Heart right ventricle (tissue), 16 donors: ENCODE data around the gene MYPN. TPM values are rescaled to one million over a fixed set of nuclear protein-coding genes. Genes with fewer than 3 reads are reported as not detected.
A peak's percentile ranks its signal among the peaks of the same experiment; 100 is the strongest.

Source experiments
- ATAC-seq, 8 donors: fragments of 200-7000 bp; cut with Tn5 transposase; one replicate each; pipeline ENCODE4 v1.9.1; 2020; ENCODE audit warnings: mild to moderate bottlenecking in 8 of 8, moderate library complexity in 8 of 8, moderate number of reproducible peaks in 1 of 8
- DNase-seq, 2 donors: peaks; one replicate each; pipeline ENCODE4 v3.0.0-alpha.2; 2020
- H3K27ac ChIP-seq, 10 donors: fragments of 200-600 bp; sonication (generic) in 2 of 10; one replicate each; pipeline versions ENCODE4 v1.5.0 to v1.8.0; 2020 to 2022; ENCODE audit warnings: mild to moderate bottlenecking in 3 of 10
- H3K27me3 ChIP-seq, 7 donors: fragments of 200-600 bp; one replicate each; pipeline ENCODE4 v1.8.0; 2021 to 2022; ENCODE audit warnings: mild to moderate bottlenecking in 2 of 7
- H3K36me3 ChIP-seq, 9 donors: fragments of 200-600 bp; sonication (generic) in 1 of 9; one replicate each; pipeline versions ENCODE4 v1.5.0 to v1.8.0; 2020 to 2022; ENCODE audit warnings: mild to moderate bottlenecking in 2 of 9
- H3K4me1 ChIP-seq, 9 donors: fragments of 200-600 bp; sonication (generic) in 1 of 9; one replicate each; pipeline versions ENCODE4 v1.5.0 to v1.8.0; 2020 to 2022; ENCODE audit warnings: mild to moderate bottlenecking in 4 of 9
- H3K4me3 ChIP-seq, 10 donors: fragments of 200-600 bp; sonication (generic) in 2 of 10; one replicate each; pipeline versions ENCODE4 v1.5.0 to v1.8.0; 2020 to 2022; ENCODE audit warnings: mild to moderate bottlenecking in 7 of 10, moderate library complexity in 2 of 10
- H3K9me3 ChIP-seq, 11 donors: fragments of 200-600 bp in 10 of 11; sonication (generic) in 2 of 11; one replicate each; pipeline versions ENCODE4 v1.5.0 to v1.8.0; 2013 to 2022; ENCODE audit warnings: mild to moderate bottlenecking in 2 of 11, control low read depth in 1 of 11, moderate library complexity in 1 of 11
- WGBS, 2 donors: extraction: QIAGEN DNeasy Blood & Tissue Kit; methylation state at CpG; one replicate each; pipeline ENCODE4 v1.1.7; 2013; ENCODE audit warnings: inconsistent platforms in 1 of 2; 5-methylcytosine and 5-hydroxymethylcytosine counted together
- intact Hi-C, 10 donors: fragments of 100-400 bp; cut with DNase I; formaldehyde crosslinking; loops; one replicate each; pipeline versions ENCODE4 v1.11.1 to v1.14.2; 2022
- polyA plus RNA-seq, 2 donors: library from polyadenylated mRNA; stranded (reverse); fragments of 200-250 nt; gene quantifications; one replicate each; pipeline ENCODE4 v1.2.3, GENCODE V29; 2013
- total RNA-seq, 10 donors: library from RNA; stranded (reverse); fragmentation: NEBNext Ultra II Directional in 3 of 10; extraction: Animal tissue kit (Norgen Biotek cat#: 25700) in 3 of 10; gene quantifications; one replicate each; pipeline versions ENCODE4 v1.2.1 to v1.2.4, GENCODE V29; 2021 to 2023
- TF ChIP-seq, protein P1 (sequence below), 9 donors: fragments of 200-600 bp; sonication (generic) in 2 of 9; IDR thresholded peaks; one replicate each; pipeline versions ENCODE4 v1.5.0 to v1.8.0; 2021 to 2022; ENCODE audit warnings: antibody characterized with exemption in 9 of 9, mild to moderate bottlenecking in 5 of 9, moderate library complexity in 1 of 9
- donor health status: Arrhythmogenic right ventricular cardiomyopathy.
- donor health status: ischemic (EF 13 %, LVEDD 7.1; RV severe dilation, severe dysfunction).
- donor health status: healthy with polysubstance abuse.
- donor health status: DM: no; HTN: yes; CAD: no.
- donor health status: DM: no; HTN: no; CAD: no.
- donor health status: ischemic (EF 25% LVEDD 6.9; RV normal size, moderate dysfunction).
- donor health status: ischemic (EF 25% LVEDD 5.7; RV mildly dilated, moderate dysfunction).
- donor health status: healthy.
- donor health status: DM: yes; HTN: yes; CAD: no.
- donor health status: Ischemic cardiomyopathy.
- donor health status: ischemic (EF 35%, LVEDD 5.7; RV mildly dilated, moderate dysfunction).
- donor health status: nonischemic (EF 11% LVEDD 7.7; RV severe dilation, severe dysfunction).
- donor health status: DM: yes; HTN: yes; CAD: no.
- donor health status: PGD.
- donor health status: ischemic (EF 29% LVEDD 5.4; RV normal size, mild dysfunction).
- donor health status: nonischemic (EF 23%, LVEDD 6.1; RV moderate dilation, normal function).

Gene MYPN
- total and polyA plus RNA-seq, 12 donors, result 27.1 to 302 (median 156) TPM

DNA sequence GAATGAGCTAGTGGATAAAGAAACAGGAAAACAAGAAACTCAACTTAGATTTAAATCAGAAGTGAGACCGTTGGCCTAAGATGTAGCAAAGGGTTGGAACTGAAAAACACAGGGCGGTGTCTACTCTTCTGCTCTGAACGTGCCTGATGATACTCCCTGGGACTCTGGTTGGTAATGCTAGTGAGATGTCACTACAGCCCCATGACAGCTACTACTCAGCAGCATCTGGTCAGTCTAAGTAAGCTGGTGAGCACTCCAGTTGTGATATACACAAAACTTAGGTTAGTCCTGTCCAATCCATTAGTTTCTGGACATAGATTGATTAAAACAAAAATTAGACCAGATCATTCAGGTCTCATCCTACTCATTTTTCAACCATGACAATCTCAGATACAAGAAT, 15.4 kb downstream of the MYPN start:
- no peaks in the 10 kb centered on the region for H3K27me3 ChIP-seq
- 59 to 68% methylated on average over 3 of the region's 3 CpGs for WGBS, 2 donors
- no peaks in the 10 kb centered on the region for H3K9me3 ChIP-seq
- intact Hi-C loops, result no loop called here
- no peak overlapping the region for H3K4me3 ChIP-seq
- H3K36me3 ChIP-seq, result peaks cover 0 to 20% (median 0%) of the 10 kb centered on the region in 9 donors
- DNase-seq (no peak), ATAC-seq (peak in 2 of 8 donors; percentile 37 to 38)
- H3K4me1 ChIP-seq, result peaks cover 0 to 59% (median 19%) of the 10 kb centered on the region in 9 donors
- TF ChIP-seq, protein P1, sequence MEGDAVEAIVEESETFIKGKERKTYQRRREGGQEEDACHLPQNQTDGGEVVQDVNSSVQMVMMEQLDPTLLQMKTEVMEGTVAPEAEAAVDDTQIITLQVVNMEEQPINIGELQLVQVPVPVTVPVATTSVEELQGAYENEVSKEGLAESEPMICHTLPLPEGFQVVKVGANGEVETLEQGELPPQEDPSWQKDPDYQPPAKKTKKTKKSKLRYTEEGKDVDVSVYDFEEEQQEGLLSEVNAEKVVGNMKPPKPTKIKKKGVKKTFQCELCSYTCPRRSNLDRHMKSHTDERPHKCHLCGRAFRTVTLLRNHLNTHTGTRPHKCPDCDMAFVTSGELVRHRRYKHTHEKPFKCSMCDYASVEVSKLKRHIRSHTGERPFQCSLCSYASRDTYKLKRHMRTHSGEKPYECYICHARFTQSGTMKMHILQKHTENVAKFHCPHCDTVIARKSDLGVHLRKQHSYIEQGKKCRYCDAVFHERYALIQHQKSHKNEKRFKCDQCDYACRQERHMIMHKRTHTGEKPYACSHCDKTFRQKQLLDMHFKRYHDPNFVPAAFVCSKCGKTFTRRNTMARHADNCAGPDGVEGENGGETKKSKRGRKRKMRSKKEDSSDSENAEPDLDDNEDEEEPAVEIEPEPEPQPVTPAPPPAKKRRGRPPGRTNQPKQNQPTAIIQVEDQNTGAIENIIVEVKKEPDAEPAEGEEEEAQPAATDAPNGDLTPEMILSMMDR (IDR thresholded peaks at IDR 0.05), result no peak
- no peak overlapping the region for H3K27ac ChIP-seq

GRCh38 chr10:68125772-68126171, 16.5 kb downstream of the MYPN start:
- Histone ChIP-seq H3K4me1 (peaks cover 0 to 48% (median 12%) of the 10 kb centered on the region in 9 donors), H3K9me3 (no peaks in the 10 kb centered on the region), H3K4me3 (no peak overlapping the region), H3K27ac (peak overlapping the region in 2 of 10 donors; percentile 22 to 42), H3K27me3 (no peaks in the 10 kb centered on the region), H3K36me3 (peaks cover 0 to 20% (median 0%) of the 10 kb centered on the region in 9 donors)
- TF ChIP-seq, protein P1 (IDR thresholded peaks at IDR 0.05), result no peak
- 21 to 31% methylated on average over 1 of the region's 1 CpG for WGBS, 2 donors
- no peak for DNase-seq
- peak in 3 of 8 donors; percentile 29 to 72 (median 68) for ATAC-seq
- intact Hi-C loops, result no loop called here

DNA sequence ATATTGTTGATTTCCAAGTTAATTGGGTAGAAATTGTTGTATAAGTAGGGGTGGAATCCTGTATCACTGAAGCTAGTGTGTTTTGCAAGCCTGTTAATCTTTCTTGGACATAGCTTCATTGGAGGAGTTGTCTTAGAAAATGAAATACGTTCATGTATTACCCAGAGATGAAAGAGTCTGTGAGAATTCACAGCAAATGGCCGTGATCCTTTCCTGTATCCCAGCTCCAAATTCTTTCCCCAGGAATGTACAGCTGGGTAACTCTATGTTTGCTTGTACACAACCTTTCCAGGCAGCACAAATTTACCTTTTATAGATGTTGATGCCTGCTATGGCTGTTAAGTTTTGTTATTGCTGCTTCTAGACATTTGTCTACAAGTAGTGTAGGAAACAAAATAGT, 18.7 kb downstream of the MYPN start:
- TF ChIP-seq, protein P1 (IDR thresholded peaks at IDR 0.05), result no peak
- Histone ChIP-seq H3K9me3 (no peaks in the 10 kb centered on the region), H3K27ac (peak overlapping the region in 2 of 10 donors; percentile 28 to 57), H3K36me3 (peaks cover 0 to 8% (median 0%) of the 10 kb centered on the region in 9 donors), H3K4me1 (peaks cover 0 to 37% (median 12%) of the 10 kb centered on the region in 9 donors), H3K4me3 (no peak overlapping the region), H3K27me3 (no peaks in the 10 kb centered on the region)
- WGBS, 2 donors, result 16 to 26% methylated on average over 2 of the region's 2 CpGs
- intact Hi-C loops, result no loop called here
- no peak for ATAC-seq
- no peak for DNase-seq

DNA sequence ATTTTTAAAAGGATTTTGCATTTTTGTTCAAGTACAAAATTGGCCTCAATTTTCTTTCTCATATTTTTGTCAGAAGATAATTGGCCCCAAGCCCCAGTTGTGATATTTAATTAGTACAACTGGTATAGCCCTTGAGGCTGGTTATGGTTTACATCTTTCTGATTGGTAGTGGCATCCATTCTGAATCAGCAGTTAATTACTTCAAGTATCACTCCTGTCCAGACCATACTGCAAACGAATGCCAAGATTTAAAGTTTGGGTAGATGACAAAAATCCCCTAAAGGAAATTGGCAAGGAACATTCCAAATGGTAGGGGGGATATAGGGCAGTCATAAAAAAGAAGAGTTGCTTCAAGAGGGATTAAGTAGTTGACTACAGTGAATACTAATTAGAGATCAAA, 23.1 kb downstream of the MYPN start:
- H3K4me1 ChIP-seq, result peaks cover 0 to 42% (median 17%) of the 10 kb centered on the region in 9 donors
- H3K36me3 ChIP-seq, result peaks cover 0 to 3% (median 0%) of the 10 kb centered on the region in 9 donors
- no peaks in the 10 kb centered on the region for H3K9me3 ChIP-seq
- H3K27ac ChIP-seq, result peak overlapping the region in 3 of 10 donors; percentile 17 to 93 (median 88)
- H3K4me3 ChIP-seq, result no peak overlapping the region
- DNase-seq (no peak), ATAC-seq (no peak)
- TF ChIP-seq, protein P1 (IDR thresholded peaks at IDR 0.05), result no peak
- no peaks in the 10 kb centered on the region for H3K27me3 ChIP-seq
- 0 to 59% methylated on average over 1 of the region's 1 CpG for WGBS, 2 donors
- intact Hi-C loops, result no loop called here
